ENCODE results near the gene DHCR7. TPM values are rescaled to one million over a fixed set of nuclear protein-coding genes. Genes with fewer than 3 reads are reported as not detected.

The DHCR7 gene
- total RNA-seq, 1 donor from 2014 or later = 98.2 TPM

GRCh38 chr11:71449596-71449995 is 1.4 kb upstream of the DHCR7 start:
- peaks cover 53% of the 10 kb centered on the region for H3K4me1 Mint-ChIP-seq
- peak overlapping the region; percentile 91 for H3K4me3 Mint-ChIP-seq
- TF ChIP-seq CTCF (IDR thresholded peaks at IDR 0.05; ENCODE audit: unreplicated experiment) = no peak
- peaks cover 7% of the 10 kb centered on the region for H3K9me3 Mint-ChIP-seq
- H3K36me3 Mint-ChIP-seq = peaks cover 22% of the 10 kb centered on the region
- H3K27me3 Mint-ChIP-seq (ENCODE audit: low read depth) = no peaks in the 10 kb centered on the region
- peak overlapping the region; percentile 75 for H3K27ac Mint-ChIP-seq
- no peak for DNase-seq (ENCODE audit: low spot score in 2 of 2, unreplicated experiment in 2 of 2)

DNA sequence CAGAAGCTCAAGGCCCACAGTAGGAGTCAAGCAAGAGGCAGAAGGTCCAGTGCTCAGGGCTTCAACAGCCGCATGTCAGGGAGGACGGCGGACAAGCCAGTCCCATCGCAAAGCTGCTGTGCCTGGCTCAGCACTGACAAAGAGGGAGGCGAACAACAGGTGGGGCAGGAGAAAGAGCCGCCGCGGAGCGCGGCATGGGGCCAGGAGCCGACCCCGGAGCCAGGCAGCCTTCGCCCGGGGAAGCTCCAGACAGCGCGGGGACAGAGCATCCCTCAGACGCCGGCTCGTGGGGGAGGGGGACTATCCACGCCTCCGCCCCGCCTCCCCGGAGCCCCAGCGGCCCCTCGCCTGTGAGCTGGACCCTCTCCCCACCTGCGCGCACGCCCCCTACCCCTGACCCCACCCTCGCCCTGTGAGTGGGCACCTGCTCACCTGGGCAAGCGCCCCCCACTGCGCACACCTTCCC is 369 bp downstream of the DHCR7 start:
- no peak for TF ChIP-seq CTCF (IDR thresholded peaks at IDR 0.05; ENCODE audit: unreplicated experiment)
- Mint-ChIP-seq H3K4me3 (peak overlapping the region; percentile 91), H3K4me1 (peaks cover 45% of the 10 kb centered on the region), H3K9me3 (peaks cover 7% of the 10 kb centered on the region), H3K27ac (peak overlapping the region; percentile 90), H3K27me3 (ENCODE audit: low read depth) (no peaks in the 10 kb centered on the region), H3K36me3 (peaks cover 28% of the 10 kb centered on the region)
- DNase-seq (ENCODE audit: low spot score in 2 of 2, unreplicated experiment in 2 of 2) = peak; percentile 49 to 77

- H3K9me3 Mint-ChIP-seq = peaks cover 7% of the 10 kb centered on the region
- H3K4me3 Mint-ChIP-seq = peak overlapping the region; percentile 91
- H3K4me1 Mint-ChIP-seq = peaks cover 40% of the 10 kb centered on the region
Observed at GRCh38 chr11:71446942-71447688, 1.1 kb downstream of the DHCR7 start.

GRCh38 chr11:71446150-71446549 is 2.0 kb downstream of the DHCR7 start:
- Mint-ChIP-seq H3K27me3 (ENCODE audit: low read depth) (no peaks in the 10 kb centered on the region), H3K36me3 (peaks cover 38% of the 10 kb centered on the region), H3K9me3 (peaks cover 7% of the 10 kb centered on the region), H3K4me1 (peaks cover 34% of the 10 kb centered on the region), H3K27ac (no peak overlapping the region), H3K4me3 (no peak overlapping the region)
- no peak for DNase-seq (ENCODE audit: low spot score in 2 of 2, unreplicated experiment in 2 of 2)
- no peak for TF ChIP-seq CTCF (IDR thresholded peaks at IDR 0.05; ENCODE audit: unreplicated experiment)

More at GRCh38 chr11:71446942-71447688, 1.1 kb downstream of the DHCR7 start:
- H3K27ac Mint-ChIP-seq = peak overlapping the region; percentile 90
- no peaks in the 10 kb centered on the region for H3K27me3 Mint-ChIP-seq (ENCODE audit: low read depth)
- no peak for DNase-seq (ENCODE audit: low spot score in 2 of 2, unreplicated experiment in 2 of 2)
- no peak for TF ChIP-seq CTCF (IDR thresholded peaks at IDR 0.05; ENCODE audit: unreplicated experiment)
- peaks cover 33% of the 10 kb centered on the region for H3K36me3 Mint-ChIP-seq

DNA sequence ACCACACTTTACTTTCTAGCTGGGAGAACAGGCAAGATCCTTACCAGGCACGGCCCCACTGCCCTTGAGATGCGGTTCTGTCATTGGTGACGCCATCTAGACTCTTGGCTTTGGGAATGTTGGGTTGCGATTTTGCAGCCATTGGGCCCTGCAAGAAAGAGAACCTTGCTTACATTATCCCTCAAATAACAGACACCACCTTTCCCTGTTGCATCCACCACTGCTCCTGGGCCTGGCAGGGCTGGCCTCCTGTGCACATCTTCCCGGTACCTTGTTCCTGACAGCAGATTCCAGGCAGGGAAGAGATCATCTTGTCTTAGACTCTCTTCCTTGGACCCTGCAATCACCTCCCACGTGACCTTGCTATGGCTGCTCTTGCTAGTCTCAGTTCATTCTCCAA is 3.4 kb downstream of the DHCR7 start:
- no peak for TF ChIP-seq CTCF (IDR thresholded peaks at IDR 0.05; ENCODE audit: unreplicated experiment)
- no peaks in the 10 kb centered on the region for H3K27me3 Mint-ChIP-seq (ENCODE audit: low read depth)
- no peak for DNase-seq (ENCODE audit: low spot score in 2 of 2, unreplicated experiment in 2 of 2)
- H3K9me3 Mint-ChIP-seq = peaks cover 7% of the 10 kb centered on the region
- H3K4me1 Mint-ChIP-seq = peaks cover 24% of the 10 kb centered on the region
- no peak overlapping the region for H3K4me3 Mint-ChIP-seq
- H3K27ac Mint-ChIP-seq = no peak overlapping the region
- H3K36me3 Mint-ChIP-seq = peaks cover 43% of the 10 kb centered on the region

All from mesothelial cell of epicardium (in vitro differentiated cells).